Bronchial epithelial cell (primary cell): ENCODE results near the gene JMJD1C. TPM values are rescaled to one million over a fixed set of nuclear protein-coding genes. Genes with fewer than 3 reads are reported as not detected.

ENCODE experiments used
- DNase-seq: peaks from one replicate; pipeline ENCODE4 v3.0.0-alpha.2; 2010; ENCODE audit warnings: low read depth
- FAIRE-seq: peaks from 2 replicates; lab custom pipeline; 2011; peaks lifted over from hg19 to GRCh38; lab: Jason Lieb, UNC
- H3K27me3 ChIP-seq: 2 replicates; pipeline ENCODE4 v1.5.1; 2011; ENCODE audit warnings: low read length; ENCODE audit not compliant: control insufficient read depth, insufficient read depth
- H3K36me3 ChIP-seq: 2 replicates; pipeline ENCODE4 v1.5.1; 2011; ENCODE audit warnings: low read length; ENCODE audit not compliant: control insufficient read depth, insufficient read depth
- H3K4me3 ChIP-seq: 2 replicates; pipeline ENCODE4 v1.5.1; 2011; ENCODE audit warnings: mild to moderate bottlenecking, low read depth, low read length, control low read depth
- CTCF ChIP-seq: IDR thresholded peaks from 2 replicates; pipeline ENCODE4 v1.5.1; 2011; ENCODE audit warnings: mild to moderate bottlenecking, moderate library complexity, low read length, control low read depth, inconsistent platforms; ENCODE audit not compliant: insufficient read depth, severe bottlenecking
- total RNA-seq: library from RNA; depleted of rRNA; stranded (reverse); fragments of >200 nt; gene quantifications from 2 replicates; pipeline ENCODE4 v1.2.1, GENCODE V29; 2014

Gene JMJD1C
- total RNA-seq, 1 donor from 2014 or later, result 72.1 TPM

- no peak for FAIRE-seq
- TF ChIP-seq CTCF, result no peak
- H3K4me3 ChIP-seq, result no peak overlapping the region
- no peak for DNase-seq
- peaks cover 2% of the 10 kb centered on the region for H3K36me3 ChIP-seq
- H3K27me3 ChIP-seq, result no peaks in the 10 kb centered on the region
Measured at GRCh38 chr10:63258920-63259678, 206.7 kb downstream of the JMJD1C start.

- Histone ChIP-seq H3K27me3 (no peaks in the 10 kb centered on the region), H3K4me3 (no peak overlapping the region), H3K36me3 (peaks cover 2% of the 10 kb centered on the region)
- DNase-seq (no peak), FAIRE-seq (no peak)
- no peak for TF ChIP-seq CTCF
Measured at GRCh38 chr10:63257778-63258177, 208.0 kb downstream of the JMJD1C start.

GRCh38 chr10:63256009-63256773, 209.6 kb downstream of the JMJD1C start:
- no peak overlapping the region for H3K4me3 ChIP-seq
- no peak for TF ChIP-seq CTCF
- H3K36me3 ChIP-seq, result peaks cover 2% of the 10 kb centered on the region
- H3K27me3 ChIP-seq, result no peaks in the 10 kb centered on the region
- DNase-seq (no peak), FAIRE-seq (no peak)

- no peaks in the 10 kb centered on the region for H3K36me3 ChIP-seq
- FAIRE-seq, result no peak
- DNase-seq, result no peak
- TF ChIP-seq CTCF, result no peak
- no peak overlapping the region for H3K4me3 ChIP-seq
- no peaks in the 10 kb centered on the region for H3K27me3 ChIP-seq
Measured at GRCh38 chr10:63255316-63255715, 210.5 kb downstream of the JMJD1C start.

- no peak for TF ChIP-seq CTCF
- H3K4me3 ChIP-seq, result no peak overlapping the region
- H3K27me3 ChIP-seq, result no peaks in the 10 kb centered on the region
- FAIRE-seq (no peak), DNase-seq (no peak)
- H3K36me3 ChIP-seq, result no peaks in the 10 kb centered on the region
Measured at GRCh38 chr10:63253040-63253439, 212.7 kb downstream of the JMJD1C start.
